ENCODE measurements around the gene PAPPA2.

DNA sequence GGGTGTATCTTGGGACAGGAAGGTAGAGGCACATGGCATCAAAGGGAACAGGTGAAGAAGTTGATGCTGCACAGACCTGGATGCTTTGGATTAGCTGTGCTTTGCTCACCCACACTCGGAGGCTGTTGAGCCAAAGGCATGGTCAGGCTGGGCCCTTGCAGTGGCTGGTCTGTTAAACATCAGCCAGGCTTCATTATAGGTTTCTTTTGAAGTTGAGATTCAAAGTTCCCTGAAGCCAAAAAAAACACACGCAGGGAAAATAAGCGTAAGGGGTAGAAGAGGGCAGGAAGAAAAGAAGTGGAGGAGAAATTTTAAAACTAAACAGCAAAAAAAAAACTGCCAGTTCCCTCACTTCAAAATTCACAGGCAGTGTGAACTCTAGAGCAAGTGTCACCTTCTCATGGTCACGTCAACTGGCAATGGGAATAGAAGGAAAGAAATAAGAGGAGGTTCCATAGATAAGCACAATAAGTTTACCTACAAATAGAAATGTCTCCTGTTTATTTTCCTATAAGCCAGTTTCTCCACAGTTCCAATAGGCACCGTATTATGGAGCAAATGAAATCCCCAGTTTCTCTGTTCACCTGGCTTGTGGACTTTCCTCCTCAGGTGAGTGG lies 139.5 kb downstream of the PAPPA2 start:
- no peak for TF ChIP-seq POLR2A (IDR thresholded peaks at IDR 0.05)
- TF ChIP-seq, protein P1, sequence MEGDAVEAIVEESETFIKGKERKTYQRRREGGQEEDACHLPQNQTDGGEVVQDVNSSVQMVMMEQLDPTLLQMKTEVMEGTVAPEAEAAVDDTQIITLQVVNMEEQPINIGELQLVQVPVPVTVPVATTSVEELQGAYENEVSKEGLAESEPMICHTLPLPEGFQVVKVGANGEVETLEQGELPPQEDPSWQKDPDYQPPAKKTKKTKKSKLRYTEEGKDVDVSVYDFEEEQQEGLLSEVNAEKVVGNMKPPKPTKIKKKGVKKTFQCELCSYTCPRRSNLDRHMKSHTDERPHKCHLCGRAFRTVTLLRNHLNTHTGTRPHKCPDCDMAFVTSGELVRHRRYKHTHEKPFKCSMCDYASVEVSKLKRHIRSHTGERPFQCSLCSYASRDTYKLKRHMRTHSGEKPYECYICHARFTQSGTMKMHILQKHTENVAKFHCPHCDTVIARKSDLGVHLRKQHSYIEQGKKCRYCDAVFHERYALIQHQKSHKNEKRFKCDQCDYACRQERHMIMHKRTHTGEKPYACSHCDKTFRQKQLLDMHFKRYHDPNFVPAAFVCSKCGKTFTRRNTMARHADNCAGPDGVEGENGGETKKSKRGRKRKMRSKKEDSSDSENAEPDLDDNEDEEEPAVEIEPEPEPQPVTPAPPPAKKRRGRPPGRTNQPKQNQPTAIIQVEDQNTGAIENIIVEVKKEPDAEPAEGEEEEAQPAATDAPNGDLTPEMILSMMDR (IDR thresholded peaks at IDR 0.05), result no peak
